Sigmoid colon (tissue), 3 donors: Measurements from ENCODE around the gene PRKN.

Source experiments
- CTCF ChIP-seq, 4 experiments: fragments of 450-650 bp in 3 of 4; fragments of 200-600 bp in 1 of 4; IDR thresholded peaks; one replicate each; pipeline ENCODE4 v1.5.1; 2016 to 2019; ENCODE audit warnings: antibody characterized with exemption in 4 of 4, mild to moderate bottlenecking in 3 of 4, moderate library complexity in 2 of 4
- POLR2A ChIP-seq, 2 donors: fragments of 450-650 bp; IDR thresholded peaks; one replicate each; pipeline ENCODE4 v1.6.1; 2016; ENCODE audit warnings: antibody characterized with exemption in 2 of 2, mild to moderate bottlenecking in 2 of 2, moderate library complexity in 2 of 2

- TF ChIP-seq CTCF (IDR thresholded peaks at IDR 0.05) (no peak), POLR2A (IDR thresholded peaks at IDR 0.05) (no peak)
Measured at GRCh38 chr6:161736326-161736725, 991.2 kb downstream of the PRKN start.
